HEK293 (cell line): Measurements from ENCODE around the gene CHEK2.

Experiments used
- CTCF ChIA-PET: fragments of 350-600 bp; formaldehyde crosslinking; extraction: SDS; loops from one replicate; lab custom pipeline; 2021; ENCODE audit warnings: antibody characterized with exemption; lab: Yijun Ruan, JAX
- POLR2A ChIA-PET: fragments of 300-600 bp; formaldehyde crosslinking; extraction: SDS; loops from one replicate; lab custom pipeline; 2020; ENCODE audit warnings: antibody characterized with exemption, inconsistent platforms; lab: Yijun Ruan, JAX
- H3K27ac ChIP-seq: fragments of 200-500 bp; sonication (Bioruptor generic); 2 replicates; pipeline ENCODE4 v1.5.1; 2014; ENCODE audit warnings: low read depth, low read length, control low read depth, inconsistent platforms; ENCODE audit errors: extremely low read depth
- H3K36me3 ChIP-seq, 2 experiments: fragments of 200-500 bp in 1 of 2; sonication (Bioruptor generic) in 1 of 2; 1 replicate in 1 of 2; 2 replicates in 1 of 2; pipeline ENCODE4 v1.5.1; 2014 to 2017; ENCODE audit warnings: inconsistent platforms in 2 of 2, low read length in 2 of 2; ENCODE audit not compliant: control insufficient read depth in 2 of 2, insufficient read depth in 1 of 2
- H3K4me1 ChIP-seq: fragments of 200-500 bp; sonication (Bioruptor generic); 2 replicates; pipeline ENCODE4 v1.5.1; 2014; ENCODE audit warnings: mild to moderate bottlenecking, low read length, inconsistent platforms; ENCODE audit not compliant: control insufficient read depth, insufficient read depth
- H3K4me3 ChIP-seq: 2 replicates; pipeline ENCODE4 v1.5.1; 2011; ENCODE audit warnings: low read depth, mild to moderate bottlenecking, control low read depth, low read length, moderate library complexity
- H3K9me3 ChIP-seq: fragments of 200-500 bp; sonication (Bioruptor generic); 2 replicates; pipeline ENCODE4 v1.5.1; 2014; ENCODE audit warnings: low read depth, low read length, inconsistent platforms; ENCODE audit not compliant: control insufficient read depth, insufficient read depth
- INSM2 ChIP-seq: fragments of 450-650 bp; formaldehyde crosslinking; IDR thresholded peaks from 2 replicates; pipeline ENCODE4 v1.5.1; 2016; ENCODE audit warnings: missing biosample characterization, missing genetic modification characterization
- KLF1 ChIP-seq: fragments of 450-650 bp; formaldehyde crosslinking; IDR thresholded peaks from 2 replicates; pipeline ENCODE4 v1.5.1; 2016; ENCODE audit warnings: missing biosample characterization, missing genetic modification characterization
- KLF10 ChIP-seq: fragments of 450-650 bp; IDR thresholded peaks from 2 replicates; pipeline ENCODE4 v1.5.1; 2018; ENCODE audit warnings: missing biosample characterization, mild to moderate bottlenecking, missing genetic modification characterization
- KLF9 ChIP-seq: fragments of 450-650 bp; formaldehyde crosslinking; IDR thresholded peaks from 2 replicates; pipeline ENCODE4 v1.5.1; 2016; ENCODE audit warnings: missing biosample characterization, missing genetic modification characterization, low read depth
- PRDM6 ChIP-seq: fragments of 450-650 bp; formaldehyde crosslinking; IDR thresholded peaks from 2 replicates; pipeline ENCODE4 v1.5.1; 2017; ENCODE audit warnings: missing biosample characterization, missing genetic modification characterization
- REST ChIP-seq: fragments of 450-650 bp; formaldehyde crosslinking; IDR thresholded peaks from 2 replicates; pipeline ENCODE4 v1.5.1; 2016; ENCODE audit warnings: missing biosample characterization, missing genetic modification characterization
- SCRT2 ChIP-seq: fragments of 450-650 bp; formaldehyde crosslinking; IDR thresholded peaks from 2 replicates; pipeline ENCODE4 v1.5.1; 2016; ENCODE audit warnings: missing biosample characterization, missing genetic modification characterization
- WT1 ChIP-seq: fragments of 450-650 bp; formaldehyde crosslinking; IDR thresholded peaks from 2 replicates; pipeline ENCODE4 v1.5.1; 2016; ENCODE audit warnings: missing biosample characterization, missing genetic modification characterization
- ZBTB44 ChIP-seq: fragments of 450-650 bp; IDR thresholded peaks from 2 replicates; pipeline ENCODE4 v1.5.1; 2018; ENCODE audit warnings: missing biosample characterization, mild to moderate bottlenecking, missing genetic modification characterization
- ZNF155 ChIP-seq: fragments of 450-650 bp; formaldehyde crosslinking; IDR thresholded peaks from 2 replicates; pipeline ENCODE4 v1.5.1; 2016; ENCODE audit warnings: missing biosample characterization, missing genetic modification characterization
- ZNF174 ChIP-seq: fragments of 450-650 bp; formaldehyde crosslinking; IDR thresholded peaks from 2 replicates; pipeline ENCODE4 v1.5.0; 2017; ENCODE audit warnings: missing biosample characterization, mild to moderate bottlenecking, missing genetic modification characterization
- ZNF302 ChIP-seq: fragments of 450-650 bp; formaldehyde crosslinking; IDR thresholded peaks from 2 replicates; pipeline ENCODE4 v1.5.1; 2016; ENCODE audit warnings: missing biosample characterization, missing genetic modification characterization, low read depth
- ZNF341 ChIP-seq: fragments of 450-650 bp; formaldehyde crosslinking; IDR thresholded peaks from 2 replicates; pipeline ENCODE4; 2016; ENCODE audit warnings: low read depth, missing biosample characterization, missing genetic modification characterization
- ZNF398 ChIP-seq: fragments of 450-650 bp; formaldehyde crosslinking; IDR thresholded peaks from 2 replicates; pipeline ENCODE4 v1.5.1; 2017; ENCODE audit warnings: missing biosample characterization, missing genetic modification characterization
- ZNF48 ChIP-seq: fragments of 450-650 bp; formaldehyde crosslinking; IDR thresholded peaks from 2 replicates; pipeline ENCODE4 v1.5.1; 2016; ENCODE audit warnings: missing biosample characterization, missing genetic modification characterization
- ZNF513 ChIP-seq: fragments of 450-650 bp; IDR thresholded peaks from 2 replicates; pipeline ENCODE4 v1.5.1; 2018; ENCODE audit warnings: missing biosample characterization, missing genetic modification characterization
- ZNF529 ChIP-seq: fragments of 450-650 bp; formaldehyde crosslinking; IDR thresholded peaks from 2 replicates; pipeline ENCODE4 v1.5.1; 2017; ENCODE audit warnings: missing genetic modification characterization, missing biosample characterization; ENCODE audit not compliant: insufficient replicate concordance
- ZNF692 ChIP-seq: fragments of 450-650 bp; formaldehyde crosslinking; IDR thresholded peaks from 2 replicates; pipeline ENCODE4 v1.5.1; 2016; ENCODE audit warnings: missing biosample characterization, missing genetic modification characterization

Gene CHEK2

GRCh38 chr22:28788601-28789000 lies 47.0 kb upstream of the CHEK2 start:
- Histone ChIP-seq H3K4me3 (no peak overlapping the region), H3K4me1 (peaks cover 6% of the 10 kb centered on the region), H3K9me3 (no peaks in the 10 kb centered on the region), H3K27ac (no peak overlapping the region; the same call in 1 of the 2 replicates), H3K36me3 (peaks cover 64 to 70% of the 10 kb centered on the region in 2 experiments)
- ChIA-PET CTCF (interaction anchor here (1.1 to 4.9 kb wide), 2 partner anchors 15 to 41 kb away, joined by 8 to 21 read pairs; partner anchors contain the start of gene CCDC117), POLR2A (interaction anchor here (0.6 to 1.1 kb wide), 2 partner anchors 10 to 12 kb away, joined by 3 to 4 read pairs; no protein-coding TSS in a partner anchor)
- TF ChIP-seq ZNF341 (no peak), ZBTB44 (no peak), ZNF174 (no peak), PRDM6 (tag by site-specific recombination) (peak; percentile 48; the same call in 1 of the 2 replicates), KLF1 (tag by site-specific recombination) (no peak)

- Histone ChIP-seq H3K4me3 (no peak overlapping the region), H3K9me3 (no peaks in the 10 kb centered on the region), H3K36me3 (peaks cover 67 to 92% of the 10 kb centered on the region in 2 experiments), H3K4me1 (peaks cover 11% of the 10 kb centered on the region), H3K27ac (peak overlapping the region; percentile 77)
- ChIA-PET POLR2A (interaction anchor here (0.9 to 2.9 kb wide), 2 partner anchors 11 to 16 kb away, joined by 4 to 20 read pairs; partner anchors contain the start of genes CCDC117 and XBP1), CTCF (interaction anchor here (0.6 to 1.3 kb wide), 6 partner anchors 12 to 390 kb away, joined by 3 to 6 read pairs (median 3); partner anchors contain the start of gene CCDC117)
- TF ChIP-seq ZNF692 (tag by site-specific recombination) (peak; percentile 41; the same call in 1 of the 2 replicates), INSM2 (tag by site-specific recombination) (no peak; the same call in 1 of the 2 replicates), ZNF48 (no peak), ZNF513 (tag by site-specific recombination) (no peak), ZNF529 (no peak), ZNF155 (tag by site-specific recombination) (no peak), KLF9 (tag by site-specific recombination) (no peak), SCRT2 (tag by site-specific recombination) (no peak), ZNF302 (tag by site-specific recombination) (no peak), KLF10 (tag by site-specific recombination) (no peak), WT1 (tag by site-specific recombination) (peak; percentile 96), REST (tag by site-specific recombination) (no peak), ZNF398 (tag by site-specific recombination) (no peak)
Observed at GRCh38 chr22:28783786-28784671, 42.4 kb upstream of the CHEK2 start.
